GM18526 (cell line): ENCODE results near the gene HOOK2.

Experiments used
- POLR2A ChIP-seq: IDR thresholded peaks from 3 replicates; pipeline ENCODE4 v1.6.1; 2011; ENCODE audit not compliant: insufficient read length; ENCODE audit errors: extremely low read depth

The HOOK2 gene

GRCh38 chr19:12774588-12775555 is at the start of gene HOOK2:
Gene HOOK2 (minus strand): TSS chr19:12775552. CDS start chr19:12775449, 103 bp downstream.
- peak; percentile 38 for TF ChIP-seq POLR2A

GRCh38 chr19:12821761-12822160 is 46.4 kb upstream of the HOOK2 start:
- no peak for TF ChIP-seq POLR2A

- TF ChIP-seq POLR2A, result no peak
Measured at GRCh38 chr19:12815088-12815487, 39.7 kb upstream of the HOOK2 start.

GRCh38 chr19:12806242-12807081 is 31.1 kb upstream of the HOOK2 start, which contains the start of gene RNASEH2A:
Gene RNASEH2A (plus strand): TSS chr19:12806584. CDS start chr19:12806674, 90 bp downstream.
- TF ChIP-seq POLR2A, result peak; percentile 83

GRCh38 chr19:12804051-12804450 is 28.7 kb upstream of the HOOK2 start:
- no peak for TF ChIP-seq POLR2A

GRCh38 chr19:12802267-12803106 is 27.1 kb upstream of the HOOK2 start:
- TF ChIP-seq POLR2A, result no peak

GRCh38 chr19:12801466-12802266 is 26.3 kb upstream of the HOOK2 start, which contains the start of the genes PRDX2 and THSD8:
Gene PRDX2 (minus strand): TSS chr19:12801800. CDS start chr19:12801261, 539 bp downstream.
Gene THSD8 (plus strand): TSS chr19:12802069. CDS start chr19:12802072, 3 bp downstream.
- peak; percentile 96 for TF ChIP-seq POLR2A

- TF ChIP-seq POLR2A, result no peak
Measured at GRCh38 chr19:12800923-12801465, 25.6 kb upstream of the HOOK2 start.

- no peak for TF ChIP-seq POLR2A
Measured at GRCh38 chr19:12800466-12800770, 25.1 kb upstream of the HOOK2 start.

GRCh38 chr19:12799742-12800465 is 24.6 kb upstream of the HOOK2 start:
- no peak for TF ChIP-seq POLR2A

GRCh38 chr19:12797141-12797587 is 21.8 kb upstream of the HOOK2 start:
- TF ChIP-seq POLR2A, result no peak

GRCh38 chr19:12796146-12797071 is 21.1 kb upstream of the HOOK2 start:
- TF ChIP-seq POLR2A, result no peak
